Central memory CD8-positive, alpha-beta T cell (primary cell): ENCODE results near the gene SLC2A1.
A peak's percentile ranks its signal among the peaks of the same experiment; 100 is the strongest.

Experiments
- ATAC-seq: fragments of 150-1000 bp; cut with Tn5 transposase; replicated peaks from 2 replicates; pipeline ENCODE4 v1.10.0; 2022; ENCODE audit warnings: mild to moderate bottlenecking, moderate FRiP score, moderate number of reproducible peaks; ENCODE audit not compliant: poor library complexity, severe bottlenecking; ENCODE audit errors: extremely low read depth
- DNase-seq, 2 donors: peaks; one replicate each; pipeline ENCODE4 v3.0.0; 2021; ENCODE audit warnings: low spot score in 2 of 2
- H3K27ac Mint-ChIP-seq: one replicate; pipeline ENCODE4 v1.8.0; 2022; ENCODE audit warnings: low read depth, mild to moderate bottlenecking, moderate library complexity, mixed read lengths
- H3K27me3 Mint-ChIP-seq: one replicate; pipeline ENCODE4 v1.8.0; 2022; ENCODE audit warnings: mixed read lengths
- H3K36me3 Mint-ChIP-seq: one replicate; pipeline ENCODE4 v1.8.0; 2022; ENCODE audit warnings: mild to moderate bottlenecking, moderate library complexity, mixed read lengths; ENCODE audit not compliant: insufficient read depth
- H3K4me1 Mint-ChIP-seq: one replicate; pipeline ENCODE4 v1.8.0; 2022; ENCODE audit warnings: mixed read lengths
- H3K4me3 Mint-ChIP-seq: one replicate; pipeline ENCODE4 v1.8.0; 2022; ENCODE audit warnings: mild to moderate bottlenecking, moderate library complexity, mixed read lengths
- H3K9me3 Mint-ChIP-seq: one replicate; pipeline ENCODE4 v1.8.0; 2022; ENCODE audit warnings: mixed read lengths

The SLC2A1 gene

DNA sequence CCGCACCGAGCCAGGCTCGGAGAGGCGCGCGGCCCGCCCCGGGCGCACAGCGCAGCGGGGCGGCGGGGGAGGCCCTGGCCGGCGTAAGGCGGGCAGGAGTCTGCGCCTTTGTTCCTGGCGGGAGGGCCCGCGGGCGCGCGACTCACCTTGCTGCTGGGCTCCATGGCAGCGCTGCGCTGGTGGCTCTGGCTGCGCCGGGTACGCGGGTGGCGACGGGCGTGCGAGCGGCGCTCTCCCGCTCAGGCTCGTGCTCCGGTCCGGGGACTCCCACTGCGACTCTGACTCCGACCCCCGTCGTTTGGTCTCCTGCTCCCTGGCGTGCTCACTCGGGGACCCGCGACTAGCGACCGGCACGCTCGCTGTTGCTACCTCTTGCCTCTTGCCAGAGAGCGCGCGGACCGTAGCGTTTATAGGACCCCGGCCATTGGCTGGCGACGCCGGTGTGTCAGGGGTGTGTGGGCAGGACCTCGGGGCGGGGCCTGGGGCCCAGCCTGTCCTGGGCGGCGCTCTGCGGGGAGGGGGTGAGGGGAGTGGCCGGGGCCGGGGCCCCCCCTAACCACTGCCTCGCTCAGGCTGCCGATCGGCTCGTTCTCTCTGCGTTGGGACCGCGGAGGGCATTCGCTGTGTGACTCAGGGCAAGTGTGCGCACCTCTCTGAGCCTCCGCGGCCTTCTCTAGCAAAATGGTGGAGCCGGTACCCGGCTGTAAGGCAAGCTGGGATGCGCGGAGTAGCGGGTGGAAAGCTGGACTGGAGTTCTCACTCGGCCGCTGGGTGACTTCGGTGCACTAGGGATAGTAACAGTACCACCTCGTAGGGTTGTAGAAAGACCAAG is at the start of gene SLC2A1:
Gene SLC2A1 (minus strand): TSS at position 381 of the 832 bp plus-strand sequence. CDS start 217 bp downstream, at position 164.
- H3K27ac Mint-ChIP-seq: peak within 1 kb of the TSS; percentile 98
- ATAC-seq (peak; percentile 86), DNase-seq (peak; percentile 75 to 92)
- no peaks in the 10 kb centered on the region for H3K9me3 Mint-ChIP-seq
- peaks cover 30% of the 10 kb centered on the region for H3K36me3 Mint-ChIP-seq
- H3K4me1 Mint-ChIP-seq: peaks cover 49% of the 10 kb centered on the region
- no peaks in the 10 kb centered on the region for H3K27me3 Mint-ChIP-seq
- H3K4me3 Mint-ChIP-seq: peak within 1 kb of the TSS; percentile 91

DNA sequence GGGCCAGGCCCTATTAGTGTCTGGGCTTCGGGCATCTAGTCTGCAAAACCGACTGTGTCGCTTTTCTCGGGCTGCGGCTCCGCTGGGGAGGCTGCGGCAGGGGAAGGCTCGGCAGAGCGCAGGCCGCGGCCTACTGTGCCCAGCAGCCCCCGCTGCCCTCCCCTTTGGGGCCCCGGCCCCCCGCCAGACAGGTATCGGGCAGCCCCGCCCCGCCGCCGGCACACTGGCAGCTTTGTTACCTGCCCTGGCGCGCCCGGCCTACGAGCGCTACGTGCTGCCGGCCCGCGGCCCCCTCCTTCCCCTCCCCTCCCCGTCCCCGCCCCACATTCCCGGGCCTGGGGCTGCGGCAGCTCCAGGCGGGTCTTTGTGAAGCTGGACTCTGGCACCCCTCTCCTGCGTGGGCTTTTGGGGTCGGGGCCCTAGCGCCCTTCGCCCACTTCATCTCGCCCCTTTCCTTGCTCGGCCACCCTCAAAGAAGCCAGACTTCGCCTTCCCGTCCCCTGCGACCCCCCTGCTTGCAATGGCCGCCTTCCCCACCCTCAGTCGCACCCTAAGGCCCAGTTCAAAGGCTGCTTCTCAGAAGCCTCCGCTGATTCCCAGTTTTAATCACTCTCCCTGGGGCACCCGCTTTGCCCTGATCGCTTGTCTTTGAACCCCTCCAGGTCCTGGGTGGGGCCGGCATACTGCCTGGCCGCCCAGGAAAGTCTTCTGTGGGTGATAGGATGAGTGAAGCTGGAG is 48.9 kb upstream of the SLC2A1 start:
- H3K9me3 Mint-ChIP-seq: no peaks in the 10 kb centered on the region
- peaks cover 11% of the 10 kb centered on the region for H3K27me3 Mint-ChIP-seq
- H3K27ac Mint-ChIP-seq: no peak overlapping the region
- no peak overlapping the region for H3K4me3 Mint-ChIP-seq
- no peak for ATAC-seq
- no peaks in the 10 kb centered on the region for H3K4me1 Mint-ChIP-seq
- no peak for DNase-seq
- H3K36me3 Mint-ChIP-seq: no peaks in the 10 kb centered on the region

DNA sequence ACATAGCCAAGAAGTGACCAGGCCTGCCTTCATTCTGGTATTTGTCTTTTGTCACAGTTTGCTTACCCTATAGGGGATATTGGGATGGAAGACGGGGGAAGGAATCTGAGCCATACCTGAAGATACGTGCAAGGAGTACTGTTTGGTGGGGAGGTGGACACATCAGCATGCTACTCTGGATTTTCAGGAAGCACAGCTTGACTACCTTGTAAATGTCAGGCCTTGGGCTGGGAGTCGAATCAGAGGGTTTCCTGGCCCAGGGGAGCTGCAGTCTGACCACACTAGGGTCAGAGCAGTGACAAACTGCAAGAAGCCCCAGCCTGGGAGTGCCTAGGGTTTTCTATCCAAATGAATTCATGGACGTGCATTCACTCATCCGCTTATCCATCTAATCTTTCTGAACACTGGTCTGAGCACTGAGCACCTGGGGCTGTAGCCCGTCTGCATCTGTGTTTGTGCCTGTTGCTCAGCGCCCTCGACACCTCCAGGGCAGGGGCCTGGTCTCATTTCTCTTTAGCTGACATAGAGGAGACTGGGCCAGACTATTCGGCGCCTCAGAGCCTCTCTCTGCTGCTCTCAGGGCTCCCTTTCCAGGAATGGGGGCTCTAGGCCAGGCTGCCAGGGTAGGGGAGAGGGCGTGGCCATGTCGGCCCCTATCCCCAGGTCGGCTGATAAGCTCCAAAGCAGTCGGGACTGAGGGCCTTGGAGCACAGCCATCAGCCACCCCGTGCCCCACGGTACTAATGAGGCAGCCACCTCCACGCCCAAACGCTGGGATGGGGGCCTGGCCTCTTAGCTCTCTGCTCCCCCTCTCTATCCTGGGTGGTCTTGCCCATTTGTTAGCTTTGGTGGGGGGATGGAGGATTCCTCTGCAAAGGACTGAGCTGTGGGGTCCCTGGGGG is 47.0 kb upstream of the SLC2A1 start:
- no peak for DNase-seq
- H3K4me3 Mint-ChIP-seq: no peak overlapping the region
- no peaks in the 10 kb centered on the region for H3K36me3 Mint-ChIP-seq
- ATAC-seq: no peak
- H3K27ac Mint-ChIP-seq: no peak overlapping the region
- H3K27me3 Mint-ChIP-seq: no peaks in the 10 kb centered on the region
- H3K9me3 Mint-ChIP-seq: no peaks in the 10 kb centered on the region
- no peaks in the 10 kb centered on the region for H3K4me1 Mint-ChIP-seq

DNA sequence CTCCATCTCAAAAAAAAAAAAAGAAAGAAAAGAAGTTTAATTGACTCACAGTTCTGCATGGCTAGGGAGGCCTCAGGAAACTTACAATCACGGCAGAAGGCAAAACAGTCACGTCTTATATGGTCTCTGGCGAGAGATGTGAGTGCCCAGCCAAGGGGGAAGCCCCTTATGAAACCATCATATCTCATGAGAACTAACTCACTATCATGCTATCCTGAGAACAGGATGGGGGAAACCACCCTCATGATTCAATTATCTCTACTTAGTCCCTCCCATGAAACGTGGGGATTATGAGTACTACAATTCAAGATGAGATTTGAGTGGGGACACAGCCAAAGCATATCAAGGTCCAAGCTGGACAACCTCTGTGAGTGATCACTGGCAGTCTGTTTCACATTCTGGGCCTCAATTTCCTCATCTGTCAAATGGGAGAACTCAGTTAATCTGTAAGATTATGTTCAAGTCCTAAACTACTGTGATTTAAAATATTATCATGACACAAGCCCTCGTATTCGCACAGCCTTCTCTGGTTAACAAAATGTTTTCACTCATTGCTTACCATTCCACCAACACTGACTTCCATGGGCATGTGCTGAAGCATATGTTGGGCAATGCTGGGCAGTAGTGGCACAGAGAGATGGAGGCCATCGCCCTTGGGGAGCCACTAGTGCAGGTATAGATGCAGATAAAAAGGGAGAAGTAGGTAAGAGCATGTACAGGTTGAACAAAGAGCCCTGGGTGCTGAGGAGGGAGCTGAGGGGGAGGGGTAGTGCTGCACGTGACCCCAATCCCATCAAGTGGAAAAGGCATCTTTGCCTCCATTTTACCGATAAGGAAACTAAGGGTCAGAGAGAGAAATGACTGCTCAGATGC is 46.2 kb upstream of the SLC2A1 start:
- no peaks in the 10 kb centered on the region for H3K9me3 Mint-ChIP-seq
- H3K4me1 Mint-ChIP-seq: no peaks in the 10 kb centered on the region
- DNase-seq (no peak), ATAC-seq (no peak)
- no peak overlapping the region for H3K27ac Mint-ChIP-seq
- no peaks in the 10 kb centered on the region for H3K27me3 Mint-ChIP-seq
- no peaks in the 10 kb centered on the region for H3K36me3 Mint-ChIP-seq
- H3K4me3 Mint-ChIP-seq: no peak overlapping the region

- ATAC-seq: no peak
- H3K4me3 Mint-ChIP-seq: no peak overlapping the region
- no peak for DNase-seq
- no peaks in the 10 kb centered on the region for H3K4me1 Mint-ChIP-seq
- H3K27me3 Mint-ChIP-seq: no peaks in the 10 kb centered on the region
- H3K27ac Mint-ChIP-seq: no peak overlapping the region
- no peaks in the 10 kb centered on the region for H3K9me3 Mint-ChIP-seq
- H3K36me3 Mint-ChIP-seq: no peaks in the 10 kb centered on the region
Measured at GRCh38 chr1:43002766-43003165, 44.1 kb upstream of the SLC2A1 start.

GRCh38 chr1:43002116-43002515 is 43.4 kb upstream of the SLC2A1 start:
- Mint-ChIP-seq H3K27me3 (no peaks in the 10 kb centered on the region), H3K36me3 (no peaks in the 10 kb centered on the region), H3K4me1 (no peaks in the 10 kb centered on the region), H3K9me3 (no peaks in the 10 kb centered on the region), H3K27ac (no peak overlapping the region), H3K4me3 (no peak overlapping the region)
- DNase-seq (no peak), ATAC-seq (no peak)

DNA sequence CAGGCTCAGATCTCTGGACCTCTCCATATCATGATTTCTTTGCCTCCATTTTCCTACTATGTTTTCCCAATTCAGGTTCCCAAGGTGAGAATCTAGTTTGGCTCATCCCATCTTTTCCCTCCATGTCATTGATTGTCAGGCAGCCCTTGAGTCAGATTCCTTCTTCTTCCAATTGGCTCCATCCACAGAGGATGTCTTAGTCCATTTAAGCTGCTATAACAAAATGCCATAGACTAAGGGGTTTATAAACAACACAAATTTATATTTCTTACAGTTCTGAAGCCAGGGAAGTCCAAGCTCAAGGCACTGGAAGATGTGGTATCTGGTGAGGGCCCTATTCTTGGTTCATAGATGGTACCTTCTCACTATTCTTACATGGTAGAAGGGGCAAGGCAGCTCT is 42.8 kb upstream of the SLC2A1 start:
- DNase-seq (no peak), ATAC-seq (no peak)
- Mint-ChIP-seq H3K27ac (no peak overlapping the region), H3K36me3 (no peaks in the 10 kb centered on the region), H3K4me1 (no peaks in the 10 kb centered on the region), H3K27me3 (no peaks in the 10 kb centered on the region), H3K4me3 (no peak overlapping the region), H3K9me3 (no peaks in the 10 kb centered on the region)

- DNase-seq: no peak
- Mint-ChIP-seq H3K27ac (no peak overlapping the region), H3K9me3 (no peaks in the 10 kb centered on the region), H3K4me1 (no peaks in the 10 kb centered on the region), H3K36me3 (no peaks in the 10 kb centered on the region), H3K4me3 (no peak overlapping the region), H3K27me3 (no peaks in the 10 kb centered on the region)
- no peak for ATAC-seq
Measured at GRCh38 chr1:43000271-43000670, 41.6 kb upstream of the SLC2A1 start.

DNA sequence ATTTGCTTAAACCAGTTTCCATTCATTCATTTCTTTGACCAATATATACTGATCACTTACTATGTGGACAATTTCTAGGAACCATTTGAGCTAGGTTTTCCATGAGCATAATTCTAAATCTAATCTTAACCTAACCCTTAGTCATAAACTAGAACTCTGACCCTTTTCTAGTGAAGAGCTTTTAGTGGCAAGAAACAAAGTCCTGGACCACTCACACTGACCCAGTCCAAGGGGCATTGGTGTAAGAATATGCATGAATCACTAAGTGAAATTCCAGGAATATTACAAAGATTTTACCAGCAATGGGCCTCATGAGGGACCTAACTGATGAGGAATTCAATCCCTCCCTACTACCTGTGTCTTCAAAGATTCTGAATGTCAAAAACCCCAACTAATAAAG is 40.6 kb upstream of the SLC2A1 start:
- no peak for ATAC-seq
- H3K27me3 Mint-ChIP-seq: no peaks in the 10 kb centered on the region
- H3K27ac Mint-ChIP-seq: no peak overlapping the region
- no peaks in the 10 kb centered on the region for H3K4me1 Mint-ChIP-seq
- no peaks in the 10 kb centered on the region for H3K36me3 Mint-ChIP-seq
- no peak for DNase-seq
- H3K9me3 Mint-ChIP-seq: no peaks in the 10 kb centered on the region
- H3K4me3 Mint-ChIP-seq: no peak overlapping the region

DNA sequence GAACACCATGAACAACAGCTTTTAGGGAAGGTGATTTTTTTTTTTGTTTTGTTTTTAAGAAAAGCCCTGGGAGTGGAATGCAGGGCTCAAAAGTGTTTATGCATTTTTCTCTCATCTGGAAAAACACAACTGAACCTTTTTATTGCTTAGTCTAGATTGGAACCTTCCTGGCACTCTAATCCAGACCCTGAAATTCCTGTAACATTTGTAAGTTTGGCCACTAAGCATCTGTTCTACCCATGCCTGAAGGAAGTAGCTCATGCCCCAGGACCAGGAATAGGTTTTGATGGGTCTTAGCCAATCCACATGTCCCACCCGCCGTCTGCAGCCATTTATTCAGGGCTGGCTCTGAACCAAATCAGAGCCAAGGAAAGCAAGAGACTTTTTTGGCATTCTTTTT is 39.7 kb upstream of the SLC2A1 start:
- Mint-ChIP-seq H3K4me1 (no peaks in the 10 kb centered on the region), H3K4me3 (no peak overlapping the region), H3K27me3 (no peaks in the 10 kb centered on the region), H3K9me3 (no peaks in the 10 kb centered on the region), H3K36me3 (no peaks in the 10 kb centered on the region), H3K27ac (no peak overlapping the region)
- DNase-seq (no peak), ATAC-seq (no peak)

DNA sequence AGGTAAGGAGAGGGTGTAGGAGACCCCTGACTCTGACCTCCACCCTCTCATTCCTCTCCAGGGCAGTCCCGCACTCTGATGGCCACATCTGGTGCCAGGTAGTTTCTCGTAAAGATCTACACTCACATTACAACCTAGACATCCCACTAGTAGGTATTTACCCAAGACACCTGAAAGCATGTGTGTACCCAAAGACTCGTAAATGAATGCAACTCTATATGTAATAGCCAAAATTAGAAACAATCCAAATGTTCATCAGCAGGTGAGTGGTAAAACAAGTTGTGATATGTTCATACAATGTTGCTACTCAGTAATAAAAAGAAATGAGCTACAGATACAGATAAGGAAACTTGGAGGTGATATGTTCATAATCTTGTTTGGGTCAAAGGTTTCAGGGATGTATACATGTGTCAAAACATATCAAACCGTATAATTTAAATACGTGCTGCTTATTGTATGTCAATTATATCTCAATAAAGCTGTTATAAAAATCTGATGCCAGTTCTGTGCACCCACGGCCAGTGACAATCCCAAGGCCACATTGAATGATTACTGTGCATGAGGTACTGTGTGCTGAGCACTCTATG is 37.8 kb upstream of the SLC2A1 start:
- no peak overlapping the region for H3K27ac Mint-ChIP-seq
- no peaks in the 10 kb centered on the region for H3K27me3 Mint-ChIP-seq
- ATAC-seq: no peak
- H3K4me1 Mint-ChIP-seq: no peaks in the 10 kb centered on the region
- H3K4me3 Mint-ChIP-seq: no peak overlapping the region
- H3K9me3 Mint-ChIP-seq: no peaks in the 10 kb centered on the region
- no peak for DNase-seq
- no peaks in the 10 kb centered on the region for H3K36me3 Mint-ChIP-seq
